Small intestine (tissue), 7 donors: ENCODE data around the gene ENAH. TPM values are rescaled to one million over a fixed set of nuclear protein-coding genes. Genes with fewer than 3 reads are reported as not detected.

Experiments used
- DNase-seq, 2 donors: peaks; one replicate each; pipeline versions ENCODE4 v3.0.0 to v3.0.0-alpha.2; 2013
- FAIRE-seq: peaks from 2 replicates; lab custom pipeline; 2012; peaks lifted over from hg19 to GRCh38; lab: Jason Lieb, UNC
- H3K27ac ChIP-seq, 3 donors: one replicate each; pipeline ENCODE4 v1.5.1; 2013; ENCODE audit warnings: low read length in 2 of 3, mild to moderate bottlenecking in 2 of 3, control low read depth in 1 of 3, inconsistent platforms in 1 of 3, low read depth in 1 of 3, moderate library complexity in 1 of 3
- H3K27me3 ChIP-seq, 3 donors: one replicate each; pipeline ENCODE4 v1.6.1; 2013; ENCODE audit warnings: low read length in 3 of 3, inconsistent platforms in 1 of 3; ENCODE audit not compliant: control insufficient read depth in 3 of 3, insufficient read depth in 3 of 3
- H3K36me3 ChIP-seq, 3 donors: one replicate each; pipeline ENCODE4 v1.6.1; 2013; ENCODE audit warnings: low read length in 3 of 3, inconsistent platforms in 1 of 3, low read depth in 1 of 3, mild to moderate bottlenecking in 1 of 3, moderate library complexity in 1 of 3; ENCODE audit not compliant: control insufficient read depth in 3 of 3, insufficient read depth in 2 of 3
- H3K4me1 ChIP-seq, 3 donors: one replicate each; pipeline ENCODE4 v1.6.1; 2013; ENCODE audit warnings: low read length in 2 of 3, inconsistent platforms in 1 of 3, low read depth in 1 of 3, mild to moderate bottlenecking in 1 of 3, moderate library complexity in 1 of 3; ENCODE audit not compliant: control insufficient read depth in 3 of 3, insufficient read depth in 2 of 3
- H3K4me3 ChIP-seq, 3 donors: one replicate each; pipeline ENCODE4 v1.5.1; 2013; ENCODE audit warnings: low read length in 3 of 3, control low read depth in 1 of 3, inconsistent platforms in 1 of 3, low read depth in 1 of 3, mild to moderate bottlenecking in 1 of 3, moderate library complexity in 1 of 3
- H3K9me3 ChIP-seq, 2 donors: one replicate each; pipeline ENCODE4 v1.6.1; 2013; ENCODE audit warnings: low read depth in 1 of 2, low read length in 1 of 2; ENCODE audit not compliant: control insufficient read depth in 2 of 2, insufficient read depth in 1 of 2
- WGBS, 3 donors: extraction: QIAGEN DNeasy Blood & Tissue Kit; methylation state at CpG; one replicate each; pipeline ENCODE4 v1.1.7; 2013; 5-methylcytosine and 5-hydroxymethylcytosine counted together
- polyA plus RNA-seq, 4 donors: library from polyadenylated mRNA; stranded (reverse) in 3 of 4; unstranded in 1 of 4; fragments of 200-250 nt in 3 of 4; fragments of 120-200 nt in 1 of 4; gene quantifications; one replicate each; pipeline versions ENCODE4 v1.2.1 to v1.2.3, GENCODE V29; 2013
- donor health status: healthy with polysubstance abuse.
- donor health status: control.
- donor health status: control.
- donor health status: Bipolar disorder and iron deficiency.
- donor health status: healthy.

The ENAH gene
- polyA plus RNA-seq, 4 donors, result 4.5 to 26.0 (median 13.9) TPM

DNA sequence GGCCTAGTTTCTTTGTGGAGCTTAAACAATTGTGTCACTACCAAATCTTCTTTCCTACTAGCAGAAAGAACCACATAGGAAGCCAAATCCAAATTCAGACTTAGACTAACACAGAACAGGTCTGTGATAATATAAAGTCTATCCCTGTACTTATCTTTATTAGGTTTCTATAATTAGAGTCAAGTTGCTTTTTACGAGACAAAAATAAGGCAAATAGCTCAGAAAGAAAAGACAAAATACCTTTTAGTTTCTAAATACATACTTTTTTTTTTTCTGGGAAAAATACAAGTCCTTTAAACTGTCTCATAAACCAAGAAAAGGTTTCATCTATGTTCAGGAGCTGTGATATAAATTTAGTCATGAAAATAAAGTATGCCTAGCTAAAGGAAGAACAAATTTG, 146.2 kb downstream of the ENAH start:
- H3K9me3 ChIP-seq, result no peaks in the 10 kb centered on the region
- DNase-seq, result no peak
- peaks cover 0 to 8% (median 0%) of the 10 kb centered on the region in 3 donors for H3K36me3 ChIP-seq
- H3K27ac ChIP-seq, result no peak overlapping the region
- no peak overlapping the region for H3K4me3 ChIP-seq
- no peak for FAIRE-seq
- H3K27me3 ChIP-seq, result no peaks in the 10 kb centered on the region
- WGBS, 3 donors, result 52 to 70% (median 65%) methylated on average over 1 of the region's 1 CpG
- H3K4me1 ChIP-seq, result peaks cover 0 to 6% (median 4%) of the 10 kb centered on the region in 3 donors

DNA sequence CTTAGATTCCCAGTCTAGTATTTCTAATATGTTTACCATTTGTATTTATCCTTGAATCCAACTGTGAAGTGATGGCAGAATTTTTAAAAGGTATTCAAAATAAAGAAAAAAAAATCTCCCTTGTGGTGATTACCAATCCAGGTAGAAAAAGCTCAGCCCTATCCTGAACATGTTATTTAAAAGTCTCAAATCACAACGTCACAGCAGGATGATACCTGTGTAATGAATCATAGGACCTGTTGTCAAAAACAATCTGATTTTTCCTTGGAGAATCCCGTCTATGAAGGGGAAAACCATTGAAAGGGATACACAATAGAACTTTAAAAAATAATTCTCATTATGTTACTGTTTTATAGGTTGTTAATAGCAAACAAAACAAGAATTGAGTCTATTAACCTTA, 148.1 kb downstream of the ENAH start:
- DNase-seq (no peak), FAIRE-seq (no peak)
- Histone ChIP-seq H3K4me1 (peaks cover 0 to 7% (median 6%) of the 10 kb centered on the region in 3 donors), H3K27me3 (no peaks in the 10 kb centered on the region), H3K9me3 (no peaks in the 10 kb centered on the region), H3K36me3 (peaks cover 0 to 8% (median 0%) of the 10 kb centered on the region in 3 donors), H3K27ac (no peak overlapping the region), H3K4me3 (no peak overlapping the region)
- WGBS, 3 donors, result 79 to 84% (median 82%) methylated on average over 2 of the region's 2 CpGs

DNA sequence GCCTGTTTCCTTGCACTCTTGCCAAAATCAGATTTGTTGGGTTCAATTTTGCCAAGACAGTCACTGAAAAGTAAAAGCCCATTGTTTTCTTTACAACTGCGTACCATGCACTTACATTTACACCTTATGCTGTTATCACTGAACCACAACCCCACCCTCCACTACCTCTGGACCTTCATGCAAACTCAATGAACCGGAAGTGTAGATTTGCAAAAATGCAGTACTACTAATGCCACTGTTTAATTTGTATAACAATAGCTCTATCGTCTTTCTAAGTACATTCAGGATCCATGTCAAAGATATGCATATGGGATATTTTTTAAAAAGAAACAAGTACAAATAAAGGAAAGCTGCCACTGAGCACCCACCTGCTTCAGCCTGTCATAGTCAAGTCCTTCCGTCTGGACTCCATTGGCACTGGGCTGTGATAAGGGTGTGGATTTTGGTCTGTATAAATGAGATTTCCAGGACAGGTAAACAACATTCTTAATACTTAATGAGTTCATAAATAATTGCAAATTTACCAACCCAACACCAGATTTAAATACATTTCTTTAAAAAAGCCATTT, 152.2 kb downstream of the ENAH start:
- Histone ChIP-seq H3K27me3 (no peaks in the 10 kb centered on the region), H3K36me3 (peaks cover 0 to 5% (median 0%) of the 10 kb centered on the region in 3 donors), H3K9me3 (no peaks in the 10 kb centered on the region), H3K4me1 (peaks cover 0 to 3% (median 0%) of the 10 kb centered on the region in 3 donors), H3K27ac (peak overlapping the region; percentile 25 to 48 (median 40)), H3K4me3 (no peak overlapping the region)
- DNase-seq, result peak; percentile 67 to 90
- FAIRE-seq, result no peak
- WGBS, 3 donors, result 8 to 58% (median 52%) methylated on average over 4 of the region's 4 CpGs

DNA sequence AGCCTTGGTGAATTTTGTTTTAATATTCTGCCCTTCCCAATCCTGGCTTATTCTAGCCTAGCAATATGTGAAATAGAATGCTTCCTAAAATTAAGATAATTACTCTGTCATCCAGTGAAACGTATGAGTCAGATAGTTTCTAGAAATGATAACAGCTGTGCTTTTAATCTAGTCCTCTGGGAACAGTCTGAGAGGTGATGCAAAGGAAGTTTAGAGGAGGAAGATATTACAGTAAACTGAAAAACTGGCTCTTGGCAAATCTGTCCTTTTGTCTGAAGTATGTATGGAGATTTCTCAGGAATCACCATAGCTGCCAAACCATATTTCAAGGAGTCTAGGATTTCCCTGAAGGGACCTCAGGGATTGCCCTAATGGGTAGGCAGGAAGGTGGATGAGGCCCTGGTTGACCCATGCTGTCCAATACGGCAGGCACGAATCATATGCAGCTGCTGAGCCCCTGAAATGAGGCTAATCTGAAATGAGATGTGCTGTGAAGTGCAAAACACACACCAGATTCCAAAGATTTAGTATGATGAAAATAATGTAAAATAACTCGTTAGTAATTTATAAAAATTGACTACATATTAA, 154.3 kb downstream of the ENAH start:
- no peaks in the 10 kb centered on the region for H3K27me3 ChIP-seq
- peaks cover 0 to 5% (median 0%) of the 10 kb centered on the region in 3 donors for H3K36me3 ChIP-seq
- H3K4me3 ChIP-seq, result no peak overlapping the region
- no peak for FAIRE-seq
- no peaks in the 10 kb centered on the region for H3K9me3 ChIP-seq
- H3K4me1 ChIP-seq, result peaks cover 0 to 3% (median 0%) of the 10 kb centered on the region in 3 donors
- DNase-seq, result no peak
- H3K27ac ChIP-seq, result no peak overlapping the region
- WGBS, 3 donors, result 64 to 76% (median 73%) methylated on average over 4 of the region's 4 CpGs

DNA sequence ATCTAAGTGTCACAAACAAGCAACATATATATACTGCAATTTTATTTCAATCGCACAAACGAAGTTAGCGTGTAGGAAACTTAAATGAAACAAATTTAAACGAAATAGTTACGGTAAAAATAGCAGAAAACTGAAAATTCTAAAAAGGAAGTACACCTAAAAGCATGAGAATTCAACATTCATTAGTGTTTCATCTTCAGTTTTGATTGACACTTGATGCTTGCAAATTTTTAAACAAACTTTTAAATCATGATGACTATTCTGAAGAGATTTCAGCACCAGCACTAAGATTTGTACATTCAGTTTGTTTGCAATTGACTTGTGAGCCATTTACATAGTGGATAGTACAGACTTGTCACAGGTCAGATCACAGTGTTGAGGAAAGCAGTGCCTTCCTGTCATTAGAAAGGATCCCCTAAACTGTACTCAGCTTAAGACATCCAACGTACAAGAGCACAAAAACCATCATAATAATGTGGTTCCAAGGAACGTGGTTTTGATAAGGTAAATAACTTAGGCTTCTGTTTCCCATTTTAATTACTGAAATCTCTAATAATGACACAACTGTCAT, 158.0 kb downstream of the ENAH start:
- WGBS, 3 donors, result 74 to 76% (median 74%) methylated on average over 7 of the region's 7 CpGs
- H3K36me3 ChIP-seq, result peaks cover 0 to 5% (median 0%) of the 10 kb centered on the region in 3 donors
- H3K4me3 ChIP-seq, result no peak overlapping the region
- DNase-seq, result no peak
- no peak overlapping the region for H3K27ac ChIP-seq
- FAIRE-seq, result no peak
- no peaks in the 10 kb centered on the region for H3K27me3 ChIP-seq
- no peaks in the 10 kb centered on the region for H3K9me3 ChIP-seq
- no peaks in the 10 kb centered on the region for H3K4me1 ChIP-seq

DNA sequence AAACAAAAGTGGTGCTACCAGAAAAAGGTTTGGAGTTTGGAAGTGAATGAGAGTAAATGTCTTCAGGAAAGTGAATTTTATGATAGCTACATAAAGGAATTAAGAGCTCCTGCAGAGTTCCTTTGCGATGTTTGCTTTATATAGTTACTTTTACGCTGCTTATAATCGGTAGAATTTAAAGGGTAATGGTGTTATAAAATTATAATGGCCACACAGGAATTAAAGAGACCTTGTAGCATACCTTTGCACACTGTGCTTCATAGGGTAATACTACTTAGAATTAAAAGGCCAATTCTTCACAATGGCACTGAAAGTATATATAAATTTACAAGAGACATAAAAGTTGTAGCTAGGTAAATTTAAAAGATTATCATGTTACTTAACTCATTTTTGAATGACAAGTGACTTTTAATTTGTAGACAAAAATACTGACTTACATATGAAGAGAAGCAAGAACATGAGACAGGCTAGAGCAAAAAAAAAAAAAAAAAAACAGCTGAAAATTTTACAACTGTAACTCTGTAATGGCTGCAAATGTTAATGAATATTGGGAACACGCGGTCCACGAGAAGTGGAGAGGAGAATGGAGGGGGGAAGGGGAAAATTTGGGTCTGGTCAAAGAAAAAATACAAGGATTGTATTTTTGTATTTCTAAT, 159.2 kb downstream of the ENAH start:
- FAIRE-seq, result no peak
- Histone ChIP-seq H3K4me3 (no peak overlapping the region), H3K4me1 (no peaks in the 10 kb centered on the region), H3K36me3 (no peaks in the 10 kb centered on the region), H3K27ac (no peak overlapping the region), H3K27me3 (no peaks in the 10 kb centered on the region), H3K9me3 (no peaks in the 10 kb centered on the region)
- 87 to 89% (median 89%) methylated on average over 6 of the region's 6 CpGs for WGBS, 3 donors
- DNase-seq, result no peak

DNA sequence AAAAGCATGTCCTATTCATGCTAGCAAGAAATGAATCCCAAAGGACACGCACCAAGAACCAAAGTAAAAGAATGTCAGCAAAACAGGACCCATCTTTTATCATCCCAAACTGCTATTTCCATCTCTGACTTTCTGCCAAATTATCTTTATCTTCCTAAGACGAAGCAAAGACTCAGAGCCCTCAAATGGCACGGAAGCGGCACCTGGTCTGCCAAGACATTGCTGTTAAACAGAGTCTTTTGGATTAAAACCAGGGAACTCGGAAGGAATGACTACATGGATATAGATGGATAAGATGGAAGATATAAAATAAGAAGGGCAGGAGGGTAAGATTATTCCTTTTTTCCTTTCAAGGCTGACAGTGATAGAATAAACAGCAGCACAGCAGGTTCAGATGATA, 164.2 kb downstream of the ENAH start:
- DNase-seq, result no peak
- 75 to 79% (median 78%) methylated on average over 5 of the region's 5 CpGs for WGBS, 3 donors
- Histone ChIP-seq H3K36me3 (no peaks in the 10 kb centered on the region), H3K9me3 (no peaks in the 10 kb centered on the region), H3K4me1 (no peaks in the 10 kb centered on the region), H3K27me3 (no peaks in the 10 kb centered on the region), H3K27ac (no peak overlapping the region), H3K4me3 (no peak overlapping the region)
- FAIRE-seq, result no peak

DNA sequence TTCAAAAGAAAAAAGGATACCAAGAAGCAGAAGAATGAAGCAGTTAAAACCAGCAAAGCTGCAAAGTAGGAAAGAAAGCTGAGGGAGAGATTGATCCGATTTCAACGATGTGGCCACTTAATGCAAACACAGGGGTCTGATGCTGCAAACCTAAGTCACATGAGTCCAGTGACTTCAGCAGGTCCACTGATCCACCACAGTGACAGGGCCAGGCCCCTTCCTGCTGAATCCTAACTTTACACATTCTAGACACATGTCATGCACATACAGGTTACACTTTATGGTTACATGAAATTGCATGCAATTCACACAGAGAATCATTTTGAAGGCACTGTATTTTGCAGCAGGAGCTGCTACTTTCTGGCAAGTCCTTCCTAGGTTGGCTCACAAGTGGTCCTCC, 166.1 kb downstream of the ENAH start:
- FAIRE-seq (no peak), DNase-seq (no peak)
- Histone ChIP-seq H3K9me3 (no peaks in the 10 kb centered on the region), H3K27me3 (no peaks in the 10 kb centered on the region), H3K4me3 (no peak overlapping the region), H3K27ac (no peak overlapping the region), H3K36me3 (no peaks in the 10 kb centered on the region), H3K4me1 (peaks cover 0 to 7% (median 0%) of the 10 kb centered on the region in 3 donors)
- 83 to 94% (median 86%) methylated on average over 2 of the region's 2 CpGs for WGBS, 3 donors
